ENCODE data around the gene RASSF1. TPM values are rescaled to one million over a fixed set of nuclear protein-coding genes. Genes with fewer than 3 reads are reported as not detected.

The RASSF1 gene
- total RNA-seq, 5 donors from 2014 or later (not counting 1 experiment from before 2014, with no cell fraction given) = 73.2 to 153 (median 79.6) TPM

DNA sequence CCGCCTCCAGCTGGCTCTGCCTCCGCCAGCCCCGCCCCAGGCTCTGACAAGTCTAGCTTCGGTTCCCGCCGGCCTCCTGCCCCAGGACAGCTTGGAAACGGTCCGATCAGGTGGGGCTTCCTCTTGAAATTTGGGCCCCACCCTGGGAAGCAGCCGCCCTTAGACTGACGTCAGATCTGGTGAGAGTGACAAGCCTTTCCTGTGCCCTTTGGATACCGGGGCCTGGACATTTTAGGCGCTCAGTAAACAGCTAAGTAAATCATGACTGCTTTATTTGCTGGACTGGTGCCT, 41.1 kb downstream of the RASSF1 start:
- no peaks in the 10 kb centered on the region for H3K9me3 Mint-ChIP-seq
- no peaks in the 10 kb centered on the region for H3K27me3 Mint-ChIP-seq
- Histone ChIP-seq H3K27ac (ENCODE audit: low read length) (peak overlapping the region; percentile 95), H3K4me1 (ENCODE audit: control insufficient read depth in 1 of 2, extremely low read depth in 1 of 2, insufficient read depth in 2 of 2, low read length in 2 of 2) (peaks cover 9 to 38% of the 10 kb centered on the region in 2 experiments), H3K9me3 (no peaks in the 10 kb centered on the region), H3K4me3 (ENCODE audit: control insufficient read depth in 1 of 2, extremely low read depth in 1 of 2, low read length in 1 of 2) (peak overlapping the region; percentile 74 to 92), H3K36me3 (ENCODE audit: control insufficient read depth in 2 of 2, extremely low read depth in 1 of 2, insufficient read depth in 1 of 2, low read length in 1 of 2) (peaks cover 4 to 5% of the 10 kb centered on the region in 2 donors), H3K27me3 (replicated peaks in 1 of 2; ENCODE audit: control insufficient read depth in 2 of 2, extremely low read depth in 1 of 2, insufficient read depth in 2 of 2, low read length in 1 of 2) (no peaks in the 10 kb centered on the region)
- DNase-seq (no peak), ATAC-seq (replicated peaks in 1 of 4) (no peak)
- 2% methylated on average over 12 of the region's 12 CpGs for WGBS (ENCODE audit: insufficient coverage)
- peak overlapping the region; percentile 98 to 100 for H3K27ac Mint-ChIP-seq
- POLR2A ChIA-PET = interaction anchor here in 1 of 2 donors (0.6 to 1.9 kb wide), 5 partner anchors 22 to 486 kb away, joined by 3 to 13 read pairs (median 4); partner anchors contain the start of genes GNAI2 and UBA7
- peaks cover 25 to 33% (median 33%) of the 10 kb centered on the region in 3 donors for H3K4me1 Mint-ChIP-seq
- H3K4me3 Mint-ChIP-seq = peak overlapping the region; percentile 95 to 97 (median 96)
- CTCF ChIA-PET = interaction anchor here in 1 of 2 donors (0.7 to 1.8 kb wide), 11 partner anchors 18 to 128 kb away, joined by 3 to 16 read pairs (median 7); partner anchors contain the start of genes CYB561D2, GNAI2 and NPRL2
- H3K36me3 Mint-ChIP-seq = no peaks in the 10 kb centered on the region

DNA sequence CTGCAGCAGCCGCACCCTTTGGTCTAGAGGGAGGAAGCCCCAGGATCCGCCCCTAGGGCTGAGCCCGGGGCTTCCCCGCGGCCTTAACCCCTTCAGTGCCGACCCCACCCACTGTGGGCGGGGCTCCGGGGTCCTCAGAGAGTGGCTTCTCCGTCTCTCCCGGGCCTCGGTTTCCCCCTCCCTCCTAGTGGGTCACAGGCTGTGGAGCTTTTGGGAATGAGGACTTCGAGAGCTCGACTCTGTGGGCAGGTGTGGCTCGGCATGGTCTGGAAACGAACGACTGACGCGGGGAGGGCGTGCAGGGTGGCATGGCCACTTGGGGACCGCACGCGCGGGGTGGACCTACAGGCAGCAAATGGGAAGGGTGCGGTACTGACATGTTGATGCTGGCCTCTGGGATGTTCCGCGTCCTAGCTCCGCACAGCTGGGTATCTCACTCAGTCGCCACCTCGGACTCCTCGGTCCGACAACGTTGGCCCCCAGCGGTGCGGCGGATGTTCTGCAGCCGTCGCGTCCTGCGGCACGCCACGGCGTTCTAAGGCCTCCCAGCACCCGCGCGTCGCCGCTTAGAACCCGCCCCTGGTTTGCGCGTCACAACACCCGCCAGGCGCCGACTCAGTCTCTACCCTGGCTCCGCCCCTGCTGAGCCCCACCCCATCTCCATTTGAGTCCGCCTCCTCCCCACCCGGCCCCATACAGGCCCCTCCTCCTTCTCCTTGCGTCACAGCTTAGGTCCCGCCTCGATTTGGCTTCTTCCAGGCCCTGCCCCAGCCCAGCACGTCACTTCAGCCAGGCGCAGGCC, 41.6 kb downstream of the RASSF1 start, which contains the start of the genes HYAL3 and NAA80:
Gene HYAL3, minus strand, starts transcription at position 570 of the 802 bp plus-strand sequence. CDS start 3,803 bp downstream, outside the sequence.
Gene NAA80, minus strand, starts transcription at position 570 of the 802 bp plus-strand sequence. CDS start 1,942 bp downstream, outside the sequence.
- DNase-seq (peak; percentile 97 to 100 (median 99)), ATAC-seq (replicated peaks in 1 of 4) (peak; percentile 84 to 91 (median 90))
- peak within 1 kb of the TSS; percentile 95 for H3K27ac ChIP-seq (ENCODE audit: low read length)
- no peaks in the 10 kb centered on the region for H3K9me3 Mint-ChIP-seq
- H3K36me3 ChIP-seq (ENCODE audit: control insufficient read depth in 2 of 2, extremely low read depth in 1 of 2, insufficient read depth in 1 of 2, low read length in 1 of 2) = peaks cover 4 to 5% of the 10 kb centered on the region in 2 donors
- 0% methylated on average over 44 of the region's 61 CpGs for WGBS (ENCODE audit: insufficient coverage)
- peak within 1 kb of the TSS; percentile 95 to 97 (median 96) for H3K4me3 Mint-ChIP-seq
- no peaks in the 10 kb centered on the region for H3K9me3 ChIP-seq
- no peaks in the 10 kb centered on the region for H3K36me3 Mint-ChIP-seq
- H3K27me3 ChIP-seq (replicated peaks in 1 of 2; ENCODE audit: control insufficient read depth in 2 of 2, extremely low read depth in 1 of 2, insufficient read depth in 2 of 2, low read length in 1 of 2) = no peaks in the 10 kb centered on the region
- peaks cover 9 to 38% of the 10 kb centered on the region in 2 experiments for H3K4me1 ChIP-seq (ENCODE audit: control insufficient read depth in 1 of 2, extremely low read depth in 1 of 2, insufficient read depth in 2 of 2, low read length in 2 of 2)
- H3K4me1 Mint-ChIP-seq = peaks cover 25 to 33% (median 33%) of the 10 kb centered on the region in 3 donors
- peak within 1 kb of the TSS; percentile 98 to 100 for H3K27ac Mint-ChIP-seq
- H3K27me3 Mint-ChIP-seq = no peaks in the 10 kb centered on the region
- peak within 1 kb of the TSS; percentile 75 to 92 for H3K4me3 ChIP-seq (ENCODE audit: control insufficient read depth in 1 of 2, extremely low read depth in 1 of 2, low read length in 1 of 2)
- ChIA-PET CTCF (interaction anchor here (0.5 to 1.8 kb wide), 14 partner anchors 18 to 1201 kb away, joined by 3 to 16 read pairs (median 6); partner anchors contain the start of genes CYB561D2 (in 1 of the 2), DCAF1 (in 1 of the 2), GNAI2 (in 1 of the 2) and NPRL2 (in 1 of the 2)), POLR2A (interaction anchor here in 1 of 2 donors (0.6 to 1.9 kb wide), 6 partner anchors 22 to 485 kb away, joined by 3 to 13 read pairs (median 4); partner anchors contain the start of genes GNAI2, RASSF1 and UBA7)

GRCh38 chr3:50297896-50298725, 42.5 kb downstream of the RASSF1 start:
- Histone ChIP-seq H3K36me3 (ENCODE audit: control insufficient read depth in 2 of 2, extremely low read depth in 1 of 2, insufficient read depth in 1 of 2, low read length in 1 of 2) (peaks cover 4 to 5% of the 10 kb centered on the region in 2 donors), H3K4me1 (ENCODE audit: control insufficient read depth in 1 of 2, extremely low read depth in 1 of 2, insufficient read depth in 2 of 2, low read length in 2 of 2) (peaks cover 9 to 40% of the 10 kb centered on the region in 2 experiments), H3K27ac (ENCODE audit: low read length) (peak overlapping the region; percentile 95), H3K9me3 (no peaks in the 10 kb centered on the region), H3K27me3 (replicated peaks in 1 of 2; ENCODE audit: control insufficient read depth in 2 of 2, extremely low read depth in 1 of 2, insufficient read depth in 2 of 2, low read length in 1 of 2) (no peaks in the 10 kb centered on the region), H3K4me3 (ENCODE audit: control insufficient read depth in 1 of 2, extremely low read depth in 1 of 2, low read length in 1 of 2) (peak overlapping the region; percentile 75 to 92)
- CTCF ChIA-PET = interaction anchor here (0.6 to 1.8 kb wide), 4 partner anchors 23 to 626 kb away, joined by 3 to 16 read pairs (median 4); no protein-coding TSS in a partner anchor
- Mint-ChIP-seq H3K4me1 (peaks cover 25 to 34% (median 33%) of the 10 kb centered on the region in 3 donors), H3K9me3 (no peaks in the 10 kb centered on the region), H3K36me3 (no peaks in the 10 kb centered on the region), H3K27me3 (no peaks in the 10 kb centered on the region), H3K27ac (peak overlapping the region; percentile 98 to 100), H3K4me3 (peak overlapping the region; percentile 95 to 97 (median 96))
- DNase-seq = no peak
- POLR2A ChIA-PET = interaction anchor here in 1 of 2 donors (0.5 to 0.6 kb wide), 2 partner anchors 12 to 43 kb away, joined by 3 to 5 read pairs; partner anchors contain the start of gene RASSF1
- ATAC-seq (replicated peaks in 1 of 4) = no peak
- WGBS (ENCODE audit: insufficient coverage) = 52% methylated on average over 4 of the region's 9 CpGs

DNA sequence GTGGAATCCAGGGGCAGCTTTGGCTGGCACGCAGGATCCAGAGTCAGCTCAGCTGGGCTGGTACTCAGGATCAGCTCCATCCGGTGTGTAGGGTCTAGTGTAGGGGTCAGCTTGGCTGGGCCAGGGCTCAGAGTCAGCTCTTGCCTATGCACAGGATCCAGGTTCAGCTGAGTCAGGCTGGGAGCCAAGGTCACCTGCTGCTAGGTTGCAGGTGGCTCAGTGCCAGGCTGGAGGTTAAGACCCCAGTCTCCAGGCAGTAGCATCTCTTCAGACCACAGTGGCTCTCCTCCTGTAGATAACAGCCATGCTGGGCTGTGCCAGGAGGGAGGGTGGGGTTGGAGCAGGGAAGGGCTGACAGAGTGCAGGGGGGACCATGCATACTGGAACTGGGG, 43.3 kb downstream of the RASSF1 start:
- 100% methylated on average over 2 of the region's 2 CpGs for WGBS (ENCODE audit: insufficient coverage)
- no peaks in the 10 kb centered on the region for H3K9me3 ChIP-seq
- peak overlapping the region in 1 of 2 donors; percentile 100 for H3K27ac Mint-ChIP-seq
- no peaks in the 10 kb centered on the region for H3K9me3 Mint-ChIP-seq
- peaks cover 3 to 5% of the 10 kb centered on the region in 2 donors for H3K36me3 ChIP-seq (ENCODE audit: control insufficient read depth in 2 of 2, extremely low read depth in 1 of 2, insufficient read depth in 1 of 2, low read length in 1 of 2)
- DNase-seq (peak in 1 of 35 experiments; percentile 13), ATAC-seq (replicated peaks in 1 of 4) (no peak)
- H3K4me1 Mint-ChIP-seq = peaks cover 31 to 41% (median 40%) of the 10 kb centered on the region in 3 donors
- H3K27ac ChIP-seq (ENCODE audit: low read length) = no peak overlapping the region
- H3K27me3 Mint-ChIP-seq = no peaks in the 10 kb centered on the region
- ChIA-PET CTCF (no interaction called here), POLR2A (no interaction called here)
- no peaks in the 10 kb centered on the region for H3K27me3 ChIP-seq (replicated peaks in 1 of 2; ENCODE audit: control insufficient read depth in 2 of 2, extremely low read depth in 1 of 2, insufficient read depth in 2 of 2, low read length in 1 of 2)
- H3K4me3 Mint-ChIP-seq = peak overlapping the region; percentile 95 to 97 (median 96)
- H3K4me1 ChIP-seq (ENCODE audit: control insufficient read depth in 1 of 2, extremely low read depth in 1 of 2, insufficient read depth in 2 of 2, low read length in 2 of 2) = peaks cover 9 to 47% of the 10 kb centered on the region in 2 experiments
- no peaks in the 10 kb centered on the region for H3K36me3 Mint-ChIP-seq
- H3K4me3 ChIP-seq (ENCODE audit: control insufficient read depth in 1 of 2, extremely low read depth in 1 of 2, low read length in 1 of 2) = no peak overlapping the region

- no peak overlapping the region for H3K4me3 Mint-ChIP-seq
- no peaks in the 10 kb centered on the region for H3K9me3 Mint-ChIP-seq
- Histone ChIP-seq H3K36me3 (ENCODE audit: control insufficient read depth in 2 of 2, extremely low read depth in 1 of 2, insufficient read depth in 1 of 2, low read length in 1 of 2) (peaks cover 0 to 5% of the 10 kb centered on the region in 2 donors), H3K4me3 (ENCODE audit: control insufficient read depth in 1 of 2, extremely low read depth in 1 of 2, low read length in 1 of 2) (no peak overlapping the region), H3K27ac (ENCODE audit: low read length) (no peak overlapping the region), H3K4me1 (ENCODE audit: control insufficient read depth in 1 of 2, extremely low read depth in 1 of 2, insufficient read depth in 2 of 2, low read length in 2 of 2) (peaks cover 9 to 48% of the 10 kb centered on the region in 2 experiments), H3K27me3 (replicated peaks in 1 of 2; ENCODE audit: control insufficient read depth in 2 of 2, extremely low read depth in 1 of 2, insufficient read depth in 2 of 2, low read length in 1 of 2) (no peaks in the 10 kb centered on the region), H3K9me3 (no peaks in the 10 kb centered on the region)
- no peaks in the 10 kb centered on the region for H3K36me3 Mint-ChIP-seq
- no peaks in the 10 kb centered on the region for H3K27me3 Mint-ChIP-seq
- CTCF ChIA-PET = no interaction called here
- WGBS (ENCODE audit: insufficient coverage) = 93% methylated on average over 11 of the region's 18 CpGs
- peak overlapping the region; percentile 57 to 100 for H3K27ac Mint-ChIP-seq
- peaks cover 33 to 43% (median 42%) of the 10 kb centered on the region in 3 donors for H3K4me1 Mint-ChIP-seq
- DNase-seq = peak in 1 of 35 experiments; percentile 5
- ATAC-seq (replicated peaks in 1 of 4) = no peak
- POLR2A ChIA-PET = no interaction called here
Observed at GRCh38 chr3:50296721-50297383, 43.8 kb downstream of the RASSF1 start.
